A549 (cell line): ENCODE results near the gene KRTAP20-2. TPM values are rescaled to one million over a fixed set of nuclear protein-coding genes. Genes with fewer than 3 reads are reported as not detected.

ENCODE experiments used
- ATAC-seq, 2 experiments: fragments of 200-7000 bp in 1 of 2; fragments of >200 bp in 1 of 2; cut with Nextera tagmentation in 1 of 2; cut with Tn5 transposase in 1 of 2; 3 replicates each; pipeline versions ENCODE4 v1.8.0 to v1.9.1; 2018 to 2020; ENCODE audit warnings: mild to moderate bottlenecking in 1 of 2, moderate library complexity in 1 of 2
- CTCF ChIA-PET: fragments of 300-600 bp; sonication (Branson Sonifier 250); formaldehyde crosslinking; extraction: SDS; loops from one replicate; lab custom pipeline; 2021; ENCODE audit warnings: antibody characterized with exemption, inconsistent platforms; lab: Yijun Ruan, JAX
- POLR2A ChIA-PET: fragments of 350-600 bp; formaldehyde crosslinking; extraction: SDS; loops from one replicate; lab custom pipeline; 2021; ENCODE audit warnings: antibody characterized with exemption, inconsistent platforms; lab: Yijun Ruan, JAX
- DNase-seq, 2 experiments: peaks; one replicate each; pipeline versions ENCODE4 v3.0.0 to v3.0.0-alpha.2; 2011 to 2016; ENCODE audit warnings: low read depth in 1 of 2, low spot score in 1 of 2
- FAIRE-seq: peaks from 2 replicates; lab custom pipeline; 2011; peaks lifted over from hg19 to GRCh38; lab: Jason Lieb, UNC
- H3K27ac ChIP-seq, 2 experiments: fragments of >200 bp; sonication (Bioruptor Twin); formaldehyde crosslinking; 3 replicates each; pipeline ENCODE4 v1.5.1; 2016 to 2017
- H3K4me1 ChIP-seq: fragments of >200 bp; sonication (Bioruptor Twin); formaldehyde crosslinking; 3 replicates; pipeline ENCODE4 v1.6.1; 2016
- H3K4me2 ChIP-seq: fragments of >200 bp; sonication (Bioruptor Twin); formaldehyde crosslinking; 3 replicates; pipeline ENCODE4 v1.6.1; 2016
- H3K4me3 ChIP-seq: fragments of >200 bp; sonication (Bioruptor Twin); formaldehyde crosslinking; 3 replicates; pipeline ENCODE4 v1.5.1; 2016
- H3K9me3 ChIP-seq: fragments of >200 bp; sonication (Bioruptor Twin); formaldehyde crosslinking; 3 replicates; pipeline ENCODE4 v1.6.1; 2016
- BHLHE40 ChIP-seq: IDR thresholded peaks from 2 replicates; pipeline ENCODE4 v1.6.1; 2012; ENCODE audit warnings: low read depth, low read length, inconsistent platforms
- CBX2 ChIP-seq: fragments of 200-600 bp; sonication (generic); IDR thresholded peaks from 2 replicates; pipeline ENCODE4 v1.6.1; 2016; ENCODE audit warnings: low read depth, mild to moderate bottlenecking, borderline replicate concordance
- E2F6 ChIP-seq: IDR thresholded peaks from 2 replicates; pipeline ENCODE4 v1.6.1; 2012; ENCODE audit warnings: low read depth, borderline replicate concordance
- EP300 ChIP-seq, 2 experiments: fragments of >200 bp; sonication (Bioruptor Twin); formaldehyde crosslinking; IDR thresholded peaks; 2 replicates in 1 of 2; 3 replicates in 1 of 2; pipeline ENCODE4 v1.6.1; 2016 to 2017
- FOSL2 ChIP-seq, 2 experiments: fragments of 450-650 bp in 1 of 2; fragments of >200 bp in 1 of 2; sonication (Bioruptor Twin) in 1 of 2; formaldehyde crosslinking; IDR thresholded peaks; 2 replicates each; pipeline versions ENCODE4 v1.5.0 to v1.6.1; 2016 to 2020; ENCODE audit warnings: mild to moderate bottlenecking in 1 of 2, moderate library complexity in 1 of 2
- FOXS1 ChIP-seq: fragments of 250-450 bp; sonication (Bioruptor Pico); IDR thresholded peaks from 2 replicates; pipeline ENCODE4 v1.5.0; 2020; ENCODE audit warnings: mild to moderate bottlenecking, moderate library complexity
- JUN ChIP-seq, 2 experiments: fragments of >200 bp; sonication (Bioruptor Twin); formaldehyde crosslinking; IDR thresholded peaks; 2 replicates in 1 of 2; 3 replicates in 1 of 2; pipeline ENCODE4 v1.6.1; 2016 to 2017
- KDM1A ChIP-seq: fragments of 200-600 bp; sonication (generic); IDR thresholded peaks from 2 replicates; pipeline ENCODE4 v1.6.1; 2016; ENCODE audit warnings: low read depth, mild to moderate bottlenecking
- MAFK ChIP-seq: fragments of 450-650 bp; IDR thresholded peaks from 2 replicates; pipeline ENCODE4 v1.6.1; 2014; ENCODE audit not compliant: partially characterized antibody
- PBX3 ChIP-seq: IDR thresholded peaks from 2 replicates; pipeline ENCODE4 v1.6.1; 2012
- ZSCAN20 ChIP-seq: fragments of 250-450 bp; sonication (Bioruptor Pico); IDR thresholded peaks from 2 replicates; pipeline ENCODE4 v1.8.0; 2022; ENCODE audit warnings: mild to moderate bottlenecking, moderate library complexity
- WGBS: methylation state at CpG from one replicate; pipeline ENCODE4 v1.1.6; 2017; ENCODE audit errors: missing lambda C conversion rate; 5-methylcytosine and 5-hydroxymethylcytosine counted together
- polyA plus RNA-seq, 4 experiments: library from polyadenylated mRNA; depleted of rRNA in 3 of 4; stranded (reverse); fragments of >200 nt; fragmentation: RNase III in 1 of 4; extraction: RNeasy Plus Mini Kit Qiagen cat#74134 plus additional on column Dnase treatment in 1 of 4; gene quantifications; 2 replicates in 3 of 4; 3 replicates in 1 of 4; pipeline ENCODE4 v1.2.3, GENCODE V29; 2011 to 2017
- TF ChIP-seq, protein P1 (sequence below): fragments of 200-600 bp; sonication (generic); IDR thresholded peaks from 2 replicates; pipeline ENCODE4 v1.6.1; 2016; ENCODE audit warnings: antibody characterized with exemption, mild to moderate bottlenecking, moderate library complexity
- TF ChIP-seq, protein P2 (sequence below): fragments of >200 bp; sonication (Bioruptor Twin); formaldehyde crosslinking; IDR thresholded peaks from 3 replicates; pipeline ENCODE4 v1.5.1; 2016
- TF ChIP-seq, protein P3 (sequence below): fragments of 150-350 bp; IDR thresholded peaks from 2 replicates; pipeline ENCODE4 v1.6.1; 2014; ENCODE audit warnings: low read depth, mild to moderate bottlenecking, low read length

The KRTAP20-2 gene
- polyA plus RNA-seq, 2 of the 4 experiments (the other 2 are of a cell fraction), result not detected

- ChIA-PET POLR2A (no interaction called here), CTCF (no interaction called here)
- no peaks in the 10 kb centered on the region for H3K9me3 ChIP-seq
- TF ChIP-seq CBX2, result no peak
- TF ChIP-seq ZSCAN20, result no peak
- TF ChIP-seq E2F6, result no peak
- no peak for TF ChIP-seq FOSL2 (IDR thresholded peaks at IDR 0.05)
- no peak for TF ChIP-seq FOSL2 (CRISPR knock-in tag; IDR thresholded peaks at IDR 0.05)
- TF ChIP-seq, protein P1, sequence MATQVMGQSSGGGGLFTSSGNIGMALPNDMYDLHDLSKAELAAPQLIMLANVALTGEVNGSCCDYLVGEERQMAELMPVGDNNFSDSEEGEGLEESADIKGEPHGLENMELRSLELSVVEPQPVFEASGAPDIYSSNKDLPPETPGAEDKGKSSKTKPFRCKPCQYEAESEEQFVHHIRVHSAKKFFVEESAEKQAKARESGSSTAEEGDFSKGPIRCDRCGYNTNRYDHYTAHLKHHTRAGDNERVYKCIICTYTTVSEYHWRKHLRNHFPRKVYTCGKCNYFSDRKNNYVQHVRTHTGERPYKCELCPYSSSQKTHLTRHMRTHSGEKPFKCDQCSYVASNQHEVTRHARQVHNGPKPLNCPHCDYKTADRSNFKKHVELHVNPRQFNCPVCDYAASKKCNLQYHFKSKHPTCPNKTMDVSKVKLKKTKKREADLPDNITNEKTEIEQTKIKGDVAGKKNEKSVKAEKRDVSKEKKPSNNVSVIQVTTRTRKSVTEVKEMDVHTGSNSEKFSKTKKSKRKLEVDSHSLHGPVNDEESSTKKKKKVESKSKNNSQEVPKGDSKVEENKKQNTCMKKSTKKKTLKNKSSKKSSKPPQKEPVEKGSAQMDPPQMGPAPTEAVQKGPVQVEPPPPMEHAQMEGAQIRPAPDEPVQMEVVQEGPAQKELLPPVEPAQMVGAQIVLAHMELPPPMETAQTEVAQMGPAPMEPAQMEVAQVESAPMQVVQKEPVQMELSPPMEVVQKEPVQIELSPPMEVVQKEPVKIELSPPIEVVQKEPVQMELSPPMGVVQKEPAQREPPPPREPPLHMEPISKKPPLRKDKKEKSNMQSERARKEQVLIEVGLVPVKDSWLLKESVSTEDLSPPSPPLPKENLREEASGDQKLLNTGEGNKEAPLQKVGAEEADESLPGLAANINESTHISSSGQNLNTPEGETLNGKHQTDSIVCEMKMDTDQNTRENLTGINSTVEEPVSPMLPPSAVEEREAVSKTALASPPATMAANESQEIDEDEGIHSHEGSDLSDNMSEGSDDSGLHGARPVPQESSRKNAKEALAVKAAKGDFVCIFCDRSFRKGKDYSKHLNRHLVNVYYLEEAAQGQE, result no peak
- TF ChIP-seq, protein P2, sequence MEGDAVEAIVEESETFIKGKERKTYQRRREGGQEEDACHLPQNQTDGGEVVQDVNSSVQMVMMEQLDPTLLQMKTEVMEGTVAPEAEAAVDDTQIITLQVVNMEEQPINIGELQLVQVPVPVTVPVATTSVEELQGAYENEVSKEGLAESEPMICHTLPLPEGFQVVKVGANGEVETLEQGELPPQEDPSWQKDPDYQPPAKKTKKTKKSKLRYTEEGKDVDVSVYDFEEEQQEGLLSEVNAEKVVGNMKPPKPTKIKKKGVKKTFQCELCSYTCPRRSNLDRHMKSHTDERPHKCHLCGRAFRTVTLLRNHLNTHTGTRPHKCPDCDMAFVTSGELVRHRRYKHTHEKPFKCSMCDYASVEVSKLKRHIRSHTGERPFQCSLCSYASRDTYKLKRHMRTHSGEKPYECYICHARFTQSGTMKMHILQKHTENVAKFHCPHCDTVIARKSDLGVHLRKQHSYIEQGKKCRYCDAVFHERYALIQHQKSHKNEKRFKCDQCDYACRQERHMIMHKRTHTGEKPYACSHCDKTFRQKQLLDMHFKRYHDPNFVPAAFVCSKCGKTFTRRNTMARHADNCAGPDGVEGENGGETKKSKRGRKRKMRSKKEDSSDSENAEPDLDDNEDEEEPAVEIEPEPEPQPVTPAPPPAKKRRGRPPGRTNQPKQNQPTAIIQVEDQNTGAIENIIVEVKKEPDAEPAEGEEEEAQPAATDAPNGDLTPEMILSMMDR, result no peak
- TF ChIP-seq BHLHE40, result no peak
- FAIRE-seq (no peak), DNase-seq (no peak), ATAC-seq (no peak)
- H3K4me3 ChIP-seq, result no peak overlapping the region
- no peak overlapping the region for H3K27ac ChIP-seq
- no peak overlapping the region for H3K4me2 ChIP-seq
- no peaks in the 10 kb centered on the region for H3K4me1 ChIP-seq
These were observed 41.7 kb downstream of the KRTAP20-2 start for GRCh38 chr21:30676737-30677136.

DNA sequence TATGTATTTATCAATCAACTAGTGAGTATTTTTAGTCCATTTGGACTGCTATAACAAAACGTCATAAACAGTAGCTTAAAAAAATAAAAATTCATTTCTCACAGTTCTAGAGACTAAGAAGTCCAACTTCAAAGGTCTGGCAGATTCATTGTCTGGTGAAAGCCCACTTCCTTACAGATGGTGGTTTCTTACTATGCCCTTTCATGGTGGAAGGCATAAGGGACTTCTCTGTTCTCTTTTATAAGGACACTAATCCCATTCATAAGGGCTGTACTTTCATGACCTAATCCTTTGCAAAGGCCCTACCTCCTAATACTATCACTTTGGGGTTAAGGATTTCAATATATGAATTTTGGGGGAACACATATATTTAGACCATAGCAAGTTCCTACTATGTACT lies 45.6 kb downstream of the KRTAP20-2 start:
- ChIA-PET CTCF (no interaction called here), POLR2A (no interaction called here)
- no peak for ATAC-seq
- DNase-seq, result no peak
- Histone ChIP-seq H3K9me3 (no peaks in the 10 kb centered on the region), H3K4me2 (no peak overlapping the region), H3K4me3 (no peak overlapping the region), H3K4me1 (no peaks in the 10 kb centered on the region), H3K27ac (no peak overlapping the region)
- TF ChIP-seq, protein P3, sequence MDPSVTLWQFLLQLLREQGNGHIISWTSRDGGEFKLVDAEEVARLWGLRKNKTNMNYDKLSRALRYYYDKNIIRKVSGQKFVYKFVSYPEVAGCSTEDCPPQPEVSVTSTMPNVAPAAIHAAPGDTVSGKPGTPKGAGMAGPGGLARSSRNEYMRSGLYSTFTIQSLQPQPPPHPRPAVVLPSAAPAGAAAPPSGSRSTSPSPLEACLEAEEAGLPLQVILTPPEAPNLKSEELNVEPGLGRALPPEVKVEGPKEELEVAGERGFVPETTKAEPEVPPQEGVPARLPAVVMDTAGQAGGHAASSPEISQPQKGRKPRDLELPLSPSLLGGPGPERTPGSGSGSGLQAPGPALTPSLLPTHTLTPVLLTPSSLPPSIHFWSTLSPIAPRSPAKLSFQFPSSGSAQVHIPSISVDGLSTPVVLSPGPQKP, result no peak
- TF ChIP-seq KDM1A (no peak), PBX3 (no peak), EP300 (IDR thresholded peaks at IDR 0.05) (no peak), FOXS1 (no peak), JUN (IDR thresholded peaks at IDR 0.05) (no peak), MAFK (no peak), E2F6 (no peak)
- TF ChIP-seq, protein P2, result no peak
- 0% methylated on average over 1 of the region's 1 CpG for WGBS
- no peak for FAIRE-seq
